HEK293 (cell line): Measurements from ENCODE around the gene MYRIP.

ENCODE experiments used
- CTCF ChIA-PET: fragments of 350-600 bp; formaldehyde crosslinking; extraction: SDS; loops from one replicate; lab custom pipeline; 2021; ENCODE audit warnings: antibody characterized with exemption; lab: Yijun Ruan, JAX
- POLR2A ChIA-PET: fragments of 300-600 bp; formaldehyde crosslinking; extraction: SDS; loops from one replicate; lab custom pipeline; 2020; ENCODE audit warnings: antibody characterized with exemption, inconsistent platforms; lab: Yijun Ruan, JAX
- H3K27ac ChIP-seq: fragments of 200-500 bp; sonication (Bioruptor generic); 2 replicates; pipeline ENCODE4 v1.5.1; 2014; ENCODE audit warnings: low read depth, low read length, control low read depth, inconsistent platforms; ENCODE audit errors: extremely low read depth
- H3K36me3 ChIP-seq, 2 experiments: fragments of 200-500 bp in 1 of 2; sonication (Bioruptor generic) in 1 of 2; 1 replicate in 1 of 2; 2 replicates in 1 of 2; pipeline ENCODE4 v1.5.1; 2014 to 2017; ENCODE audit warnings: inconsistent platforms in 2 of 2, low read length in 2 of 2; ENCODE audit not compliant: control insufficient read depth in 2 of 2, insufficient read depth in 1 of 2
- H3K4me1 ChIP-seq: fragments of 200-500 bp; sonication (Bioruptor generic); 2 replicates; pipeline ENCODE4 v1.5.1; 2014; ENCODE audit warnings: mild to moderate bottlenecking, low read length, inconsistent platforms; ENCODE audit not compliant: control insufficient read depth, insufficient read depth
- H3K4me3 ChIP-seq: 2 replicates; pipeline ENCODE4 v1.5.1; 2011; ENCODE audit warnings: low read depth, mild to moderate bottlenecking, control low read depth, low read length, moderate library complexity
- H3K9me3 ChIP-seq: fragments of 200-500 bp; sonication (Bioruptor generic); 2 replicates; pipeline ENCODE4 v1.5.1; 2014; ENCODE audit warnings: low read depth, low read length, inconsistent platforms; ENCODE audit not compliant: control insufficient read depth, insufficient read depth
- GLI2 ChIP-seq: fragments of 450-650 bp; formaldehyde crosslinking; IDR thresholded peaks from 2 replicates; pipeline ENCODE4; 2017; ENCODE audit warnings: missing biosample characterization, missing genetic modification characterization, low read depth, borderline replicate concordance
- SALL2 ChIP-seq: fragments of 450-650 bp; formaldehyde crosslinking; IDR thresholded peaks from 2 replicates; pipeline ENCODE4 v1.5.0; 2017; ENCODE audit warnings: missing biosample characterization, mild to moderate bottlenecking, missing genetic modification characterization, borderline replicate concordance
- SCRT2 ChIP-seq: fragments of 450-650 bp; formaldehyde crosslinking; IDR thresholded peaks from 2 replicates; pipeline ENCODE4 v1.5.1; 2016; ENCODE audit warnings: missing biosample characterization, missing genetic modification characterization
- SETDB1 ChIP-seq: IDR thresholded peaks from one replicate; pipeline ENCODE4 v1.6.1; 2017; ENCODE audit warnings: mild to moderate bottlenecking, low read length, moderate library complexity, mixed read lengths; ENCODE audit not compliant: insufficient read length
- ZFP3 ChIP-seq: fragments of 450-650 bp; formaldehyde crosslinking; IDR thresholded peaks from 2 replicates; pipeline ENCODE4 v1.5.1; 2016; ENCODE audit warnings: low read depth, missing biosample characterization, missing genetic modification characterization
- ZFP41 ChIP-seq: fragments of 450-650 bp; formaldehyde crosslinking; IDR thresholded peaks from 2 replicates; pipeline ENCODE4 v1.5.1; 2016; ENCODE audit warnings: missing biosample characterization, missing genetic modification characterization, borderline replicate concordance
- ZIC2 ChIP-seq: fragments of 450-650 bp; formaldehyde crosslinking; IDR thresholded peaks from 2 replicates; pipeline ENCODE4 v1.5.1; 2016; ENCODE audit warnings: missing biosample characterization, missing genetic modification characterization
- ZNF157 ChIP-seq: fragments of 450-650 bp; formaldehyde crosslinking; IDR thresholded peaks from 2 replicates; pipeline ENCODE4 v1.5.1; 2016; ENCODE audit warnings: missing biosample characterization, missing genetic modification characterization
- ZNF214 ChIP-seq: fragments of 450-650 bp; formaldehyde crosslinking; IDR thresholded peaks from 2 replicates; pipeline ENCODE4 v1.5.1; 2017; ENCODE audit warnings: missing biosample characterization, mild to moderate bottlenecking, missing genetic modification characterization, borderline replicate concordance
- ZNF221 ChIP-seq: fragments of 450-650 bp; formaldehyde crosslinking; IDR thresholded peaks from 2 replicates; pipeline ENCODE4 v1.5.1; 2017; ENCODE audit warnings: missing biosample characterization, missing genetic modification characterization, borderline replicate concordance
- ZNF335 ChIP-seq: fragments of 450-650 bp; formaldehyde crosslinking; conservative IDR thresholded peaks from 2 replicates; pipeline ENCODE4 v1.5.1; 2016; ENCODE audit warnings: missing biosample characterization, missing genetic modification characterization
- ZNF366 ChIP-seq: fragments of 450-650 bp; formaldehyde crosslinking; conservative IDR thresholded peaks from 2 replicates; pipeline ENCODE4 v1.5.1; 2016; ENCODE audit warnings: missing biosample characterization, missing genetic modification characterization
- ZNF530 ChIP-seq: fragments of 450-650 bp; formaldehyde crosslinking; IDR thresholded peaks from 2 replicates; pipeline ENCODE4 v1.5.1; 2016; ENCODE audit warnings: low read depth, missing biosample characterization, missing genetic modification characterization
- ZNF555 ChIP-seq: fragments of 450-650 bp; formaldehyde crosslinking; conservative IDR thresholded peaks from 2 replicates; pipeline ENCODE4 v1.5.1; 2017; ENCODE audit warnings: missing biosample characterization, mild to moderate bottlenecking, missing genetic modification characterization, inconsistent platforms
- ZNF561 ChIP-seq: fragments of 450-650 bp; IDR thresholded peaks from 2 replicates; pipeline ENCODE4 v1.5.1; 2018; ENCODE audit warnings: missing biosample characterization, missing genetic modification characterization, borderline replicate concordance
- ZNF701 ChIP-seq: fragments of 450-650 bp; formaldehyde crosslinking; IDR thresholded peaks from 2 replicates; pipeline ENCODE4 v1.5.1; 2016; ENCODE audit warnings: missing biosample characterization, missing genetic modification characterization
- ZNF76 ChIP-seq: fragments of 450-650 bp; formaldehyde crosslinking; IDR thresholded peaks from 2 replicates; pipeline ENCODE4; 2016; ENCODE audit warnings: low read depth, missing biosample characterization, missing genetic modification characterization, borderline replicate concordance
- ZNF777 ChIP-seq: fragments of 450-650 bp; formaldehyde crosslinking; IDR thresholded peaks from 2 replicates; pipeline ENCODE4 v1.5.1; 2017; ENCODE audit warnings: missing biosample characterization, missing genetic modification characterization, borderline replicate concordance
- ZXDB ChIP-seq: fragments of 450-650 bp; formaldehyde crosslinking; IDR thresholded peaks from 2 replicates; pipeline ENCODE4 v1.5.1; 2016; ENCODE audit warnings: missing biosample characterization, missing genetic modification characterization
- TF ChIP-seq, protein P1 (sequence below): fragments of 450-650 bp; formaldehyde crosslinking; IDR thresholded peaks from 2 replicates; pipeline ENCODE4 v1.5.1; 2016; ENCODE audit warnings: missing biosample characterization, missing genetic modification characterization
- TF ChIP-seq, protein P2 (sequence below): fragments of 450-650 bp; formaldehyde crosslinking; IDR thresholded peaks from 2 replicates; pipeline ENCODE4; 2016; ENCODE audit warnings: missing biosample characterization, missing genetic modification characterization
- TF ChIP-seq, protein P3 (sequence below): fragments of 450-650 bp; formaldehyde crosslinking; IDR thresholded peaks from 2 replicates; pipeline ENCODE4 v1.5.1; 2016; ENCODE audit warnings: missing biosample characterization, missing genetic modification characterization
- TF ChIP-seq, protein P4 (sequence below): fragments of 450-650 bp; formaldehyde crosslinking; optimal IDR thresholded peaks from 2 replicates; pipeline ENCODE3; 2016; ENCODE audit warnings: missing biosample characterization, mild to moderate bottlenecking, missing genetic modification characterization
- TF ChIP-seq, protein P5 (sequence below): fragments of 450-650 bp; formaldehyde crosslinking; IDR thresholded peaks from 2 replicates; pipeline ENCODE4 v1.5.1; 2016; ENCODE audit warnings: missing biosample characterization, missing genetic modification characterization

MYRIP gene

DNA sequence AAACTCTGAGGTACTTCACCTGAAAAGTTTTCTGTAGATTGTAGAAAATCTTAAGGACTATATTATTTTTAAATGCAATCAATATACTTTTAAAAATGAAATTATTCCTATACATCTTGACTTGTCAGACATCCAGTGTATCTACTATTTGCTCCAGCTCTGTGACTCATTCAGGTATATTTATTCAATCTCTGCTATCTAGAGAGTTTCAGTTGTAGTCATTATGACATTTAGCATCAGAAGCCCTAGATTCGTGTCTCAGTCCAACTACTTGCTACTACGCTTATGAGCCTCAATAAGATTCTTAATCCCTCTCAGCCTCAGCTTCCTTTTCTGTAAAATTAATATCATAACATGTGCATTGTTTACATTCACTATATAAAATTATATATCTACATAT, 477.8 kb downstream of the MYRIP start:
- H3K9me3 ChIP-seq, result no peaks in the 10 kb centered on the region
- no peak for TF ChIP-seq ZNF157 (tag by site-specific recombination)
- TF ChIP-seq ZXDB (tag by site-specific recombination), result no peak
- no peak for TF ChIP-seq ZNF777 (tag by site-specific recombination)
- TF ChIP-seq, protein P1, sequence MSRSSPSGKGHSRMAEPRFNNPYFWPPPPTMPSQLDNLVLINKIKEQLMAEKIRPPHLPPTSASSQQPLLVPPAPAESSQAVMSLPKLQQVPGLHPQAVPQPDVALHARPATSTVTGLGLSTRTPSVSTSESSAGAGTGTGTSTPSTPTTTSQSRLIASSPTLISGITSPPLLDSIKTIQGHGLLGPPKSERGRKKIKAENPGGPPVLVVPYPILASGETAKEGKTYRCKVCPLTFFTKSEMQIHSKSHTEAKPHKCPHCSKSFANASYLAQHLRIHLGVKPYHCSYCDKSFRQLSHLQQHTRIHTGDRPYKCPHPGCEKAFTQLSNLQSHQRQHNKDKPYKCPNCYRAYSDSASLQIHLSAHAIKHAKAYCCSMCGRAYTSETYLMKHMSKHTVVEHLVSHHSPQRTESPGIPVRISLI (tag by site-specific recombination), result no peak
- no peak for TF ChIP-seq ZNF366 (tag by site-specific recombination)
- TF ChIP-seq, protein P2, sequence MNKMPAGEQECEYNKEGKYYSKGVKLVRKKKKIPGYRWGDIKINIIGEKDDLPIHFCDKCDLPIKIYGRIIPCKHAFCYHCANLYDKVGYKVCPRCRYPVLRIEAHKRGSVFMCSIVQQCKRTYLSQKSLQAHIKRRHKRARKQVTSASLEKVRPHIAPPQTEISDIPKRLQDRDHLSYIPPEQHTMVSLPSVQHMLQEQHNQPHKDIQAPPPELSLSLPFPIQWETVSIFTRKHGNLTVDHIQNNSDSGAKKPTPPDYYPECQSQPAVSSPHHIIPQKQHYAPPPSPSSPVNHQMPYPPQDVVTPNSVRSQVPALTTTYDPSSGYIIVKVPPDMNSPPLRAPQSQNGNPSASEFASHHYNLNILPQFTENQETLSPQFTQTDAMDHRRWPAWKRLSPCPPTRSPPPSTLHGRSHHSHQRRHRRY (tag by site-specific recombination), result no peak
- TF ChIP-seq, protein P3, sequence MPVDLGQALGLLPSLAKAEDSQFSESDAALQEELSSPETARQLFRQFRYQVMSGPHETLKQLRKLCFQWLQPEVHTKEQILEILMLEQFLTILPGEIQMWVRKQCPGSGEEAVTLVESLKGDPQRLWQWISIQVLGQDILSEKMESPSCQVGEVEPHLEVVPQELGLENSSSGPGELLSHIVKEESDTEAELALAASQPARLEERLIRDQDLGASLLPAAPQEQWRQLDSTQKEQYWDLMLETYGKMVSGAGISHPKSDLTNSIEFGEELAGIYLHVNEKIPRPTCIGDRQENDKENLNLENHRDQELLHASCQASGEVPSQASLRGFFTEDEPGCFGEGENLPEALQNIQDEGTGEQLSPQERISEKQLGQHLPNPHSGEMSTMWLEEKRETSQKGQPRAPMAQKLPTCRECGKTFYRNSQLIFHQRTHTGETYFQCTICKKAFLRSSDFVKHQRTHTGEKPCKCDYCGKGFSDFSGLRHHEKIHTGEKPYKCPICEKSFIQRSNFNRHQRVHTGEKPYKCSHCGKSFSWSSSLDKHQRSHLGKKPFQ, result no peak
- TF ChIP-seq ZNF561 (tag by site-specific recombination), result no peak
- TF ChIP-seq ZNF555 (tag by site-specific recombination), result no peak
- TF ChIP-seq ZFP3 (tag by site-specific recombination), result no peak
- TF ChIP-seq, protein P4, sequence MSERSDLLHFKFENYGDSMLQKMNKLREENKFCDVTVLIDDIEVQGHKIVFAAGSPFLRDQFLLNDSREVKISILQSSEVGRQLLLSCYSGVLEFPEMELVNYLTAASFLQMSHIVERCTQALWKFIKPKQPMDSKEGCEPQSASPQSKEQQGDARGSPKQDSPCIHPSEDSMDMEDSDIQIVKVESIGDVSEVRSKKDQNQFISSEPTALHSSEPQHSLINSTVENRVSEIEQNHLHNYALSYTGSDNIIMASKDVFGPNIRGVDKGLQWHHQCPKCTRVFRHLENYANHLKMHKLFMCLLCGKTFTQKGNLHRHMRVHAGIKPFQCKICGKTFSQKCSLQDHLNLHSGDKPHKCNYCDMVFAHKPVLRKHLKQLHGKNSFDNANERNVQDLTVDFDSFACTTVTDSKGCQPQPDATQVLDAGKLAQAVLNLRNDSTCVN, result no peak
- no peak for TF ChIP-seq ZNF221 (tag by site-specific recombination)
- TF ChIP-seq ZNF530 (tag by site-specific recombination), result no peak
- TF ChIP-seq, all 188 proteins: peak for 0
- ChIA-PET CTCF (interaction anchor here (0.6 to 1.8 kb wide), 3 partner anchors 22 to 194 kb away, joined by 3 to 6 read pairs (median 4); partner anchors contain the start of gene EIF1B), POLR2A (no interaction called here)
- H3K27ac ChIP-seq, result no peak overlapping the region
- no peak overlapping the region for H3K4me3 ChIP-seq
- no peaks in the 10 kb centered on the region for H3K4me1 ChIP-seq
- H3K36me3 ChIP-seq, result no peaks in the 10 kb centered on the region

DNA sequence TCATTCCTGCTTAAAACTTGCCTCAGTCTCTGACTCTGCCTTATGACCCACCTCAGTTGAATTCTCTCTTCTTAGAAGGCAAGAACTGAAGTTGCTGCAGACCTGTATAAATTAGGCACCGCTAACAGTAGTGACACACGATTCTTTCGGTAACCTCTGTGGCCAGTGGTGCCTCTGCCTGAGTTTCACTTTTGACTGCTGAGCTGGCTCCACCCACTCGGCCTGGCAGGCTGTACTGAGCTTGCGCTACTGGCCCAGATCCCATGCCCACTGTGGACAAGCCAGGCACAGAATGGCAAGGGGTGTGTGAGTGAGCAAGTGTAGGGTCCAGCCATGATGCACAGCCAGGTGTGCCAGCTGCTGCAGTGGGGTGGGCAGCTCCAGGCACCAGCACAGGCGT, 481.0 kb downstream of the MYRIP start:
- no peaks in the 10 kb centered on the region for H3K9me3 ChIP-seq
- no peak overlapping the region for H3K4me3 ChIP-seq
- no peak overlapping the region for H3K27ac ChIP-seq
- H3K36me3 ChIP-seq, result no peaks in the 10 kb centered on the region
- CTCF ChIA-PET, result no interaction called here
- no peak for TF ChIP-seq ZNF76 (tag by site-specific recombination)
- no peak for TF ChIP-seq ZFP41
- TF ChIP-seq, protein P5, sequence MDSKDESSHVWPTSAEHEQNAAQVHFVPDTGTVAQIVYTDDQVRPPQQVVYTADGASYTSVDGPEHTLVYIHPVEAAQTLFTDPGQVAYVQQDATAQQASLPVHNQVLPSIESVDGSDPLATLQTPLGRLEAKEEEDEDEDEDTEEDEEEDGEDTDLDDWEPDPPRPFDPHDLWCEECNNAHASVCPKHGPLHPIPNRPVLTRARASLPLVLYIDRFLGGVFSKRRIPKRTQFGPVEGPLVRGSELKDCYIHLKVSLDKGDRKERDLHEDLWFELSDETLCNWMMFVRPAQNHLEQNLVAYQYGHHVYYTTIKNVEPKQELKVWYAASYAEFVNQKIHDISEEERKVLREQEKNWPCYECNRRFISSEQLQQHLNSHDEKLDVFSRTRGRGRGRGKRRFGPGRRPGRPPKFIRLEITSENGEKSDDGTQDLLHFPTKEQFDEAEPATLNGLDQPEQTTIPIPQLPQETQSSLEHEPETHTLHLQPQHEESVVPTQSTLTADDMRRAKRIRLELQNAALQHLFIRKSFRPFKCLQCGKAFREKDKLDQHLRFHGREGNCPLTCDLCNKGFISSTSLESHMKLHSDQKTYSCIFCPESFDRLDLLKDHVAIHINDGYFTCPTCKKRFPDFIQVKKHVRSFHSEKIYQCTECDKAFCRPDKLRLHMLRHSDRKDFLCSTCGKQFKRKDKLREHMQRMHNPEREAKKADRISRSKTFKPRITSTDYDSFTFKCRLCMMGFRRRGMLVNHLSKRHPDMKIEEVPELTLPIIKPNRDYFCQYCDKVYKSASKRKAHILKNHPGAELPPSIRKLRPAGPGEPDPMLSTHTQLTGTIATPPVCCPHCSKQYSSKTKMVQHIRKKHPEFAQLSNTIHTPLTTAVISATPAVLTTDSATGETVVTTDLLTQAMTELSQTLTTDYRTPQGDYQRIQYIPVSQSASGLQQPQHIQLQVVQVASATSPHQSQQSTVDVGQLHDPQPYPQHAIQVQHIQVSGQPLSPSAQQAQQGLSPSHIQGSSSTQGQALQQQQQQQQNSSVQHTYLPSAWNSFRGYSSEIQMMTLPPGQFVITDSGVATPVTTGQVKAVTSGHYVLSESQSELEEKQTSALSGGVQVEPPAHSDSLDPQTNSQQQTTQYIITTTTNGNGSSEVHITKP (tag by site-specific recombination), result no peak
- TF ChIP-seq ZNF335, result no peak
- TF ChIP-seq SETDB1, result no peak
- no peak for TF ChIP-seq ZNF214 (tag by site-specific recombination)
- no peak for TF ChIP-seq SCRT2 (tag by site-specific recombination)
- no peak for TF ChIP-seq ZNF701 (tag by site-specific recombination)
- no peak for TF ChIP-seq ZIC2
- no peak for TF ChIP-seq SALL2
- TF ChIP-seq GLI2, result no peak
- POLR2A ChIA-PET, result no interaction called here
- H3K4me1 ChIP-seq, result no peaks in the 10 kb centered on the region
